NCI-H2196 treated with DMSO at 0.1 percent for 48 hours (cell line): ENCODE measurements around the gene MOXD1.

Experiments used
- DNase-seq: peaks from one replicate; lab custom pipeline; 2025; ENCODE audit not compliant: unreplicated experiment; lab: John Stamatoyannopoulos, UW

MOXD1 gene

DNA sequence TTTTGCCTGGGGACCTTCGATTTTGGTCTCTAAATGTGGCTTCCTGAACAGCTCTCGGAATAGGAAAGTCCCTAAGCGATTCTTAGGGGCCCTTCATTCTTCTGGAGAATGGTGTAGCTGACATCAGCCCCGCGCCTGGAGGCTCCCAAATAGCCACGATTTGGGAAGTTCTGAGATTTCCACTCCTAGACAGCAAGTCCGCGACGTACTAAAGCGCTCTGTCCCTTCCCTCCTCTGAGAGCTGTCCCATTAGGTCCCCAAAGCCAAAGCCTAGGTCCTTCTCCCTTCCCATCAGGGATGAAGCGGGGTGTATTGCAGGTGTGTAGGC, 756 bp downstream of the MOXD1 start:
- no peak for DNase-seq

GRCh38 chr6:132399376-132400074, 1.8 kb downstream of the MOXD1 start:
- no peak for DNase-seq

DNA sequence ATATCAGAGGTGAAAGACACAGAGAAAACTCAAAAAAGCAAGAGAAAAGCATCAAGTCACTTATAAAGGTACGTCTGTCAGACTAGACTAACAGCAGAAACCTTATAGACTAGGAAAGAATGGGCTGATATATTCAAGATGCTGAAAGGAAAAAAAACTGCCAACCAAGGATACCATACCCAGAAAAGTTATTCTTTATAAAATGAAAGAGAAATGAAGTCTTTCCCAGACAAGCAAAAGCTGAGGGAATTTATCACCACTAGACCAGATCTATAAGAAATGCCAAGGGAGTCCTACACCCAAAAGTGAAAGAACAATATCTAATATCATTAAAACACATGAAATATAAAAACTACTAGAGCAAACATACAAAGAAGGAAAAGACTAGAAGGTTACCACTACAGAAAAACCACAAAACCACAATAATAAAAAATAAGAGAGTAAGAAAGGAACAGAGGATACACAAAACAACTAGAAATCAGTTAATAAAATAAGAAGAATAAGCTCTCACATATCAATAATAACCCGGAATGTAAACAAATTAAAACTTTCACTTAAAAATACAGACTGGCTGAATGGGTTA, 6.2 kb downstream of the MOXD1 start:
- DNase-seq: no peak

GRCh38 chr6:132392792-132393191, 8.5 kb downstream of the MOXD1 start:
- DNase-seq: no peak

DNA sequence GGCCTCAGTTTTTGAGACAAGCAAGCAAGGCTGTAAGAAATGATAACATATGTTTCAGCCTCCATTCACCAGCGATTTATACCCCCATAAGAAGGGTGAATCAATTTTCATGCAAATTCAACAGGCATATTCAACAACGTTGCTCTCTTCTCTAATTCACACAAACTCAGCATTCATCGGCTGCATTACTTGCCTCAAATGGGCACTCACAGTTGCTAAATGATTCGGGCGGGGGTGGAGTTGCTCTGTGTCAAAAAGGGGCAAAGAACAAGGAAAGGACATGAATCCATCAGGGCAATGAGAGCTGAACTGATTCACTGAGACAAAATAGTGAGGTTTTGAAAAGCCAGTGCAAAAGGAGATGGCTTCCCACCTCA, 9.0 kb downstream of the MOXD1 start:
- DNase-seq: no peak

- DNase-seq: no peak
Measured at GRCh38 chr6:132391391-132392269, 9.6 kb downstream of the MOXD1 start.

DNA sequence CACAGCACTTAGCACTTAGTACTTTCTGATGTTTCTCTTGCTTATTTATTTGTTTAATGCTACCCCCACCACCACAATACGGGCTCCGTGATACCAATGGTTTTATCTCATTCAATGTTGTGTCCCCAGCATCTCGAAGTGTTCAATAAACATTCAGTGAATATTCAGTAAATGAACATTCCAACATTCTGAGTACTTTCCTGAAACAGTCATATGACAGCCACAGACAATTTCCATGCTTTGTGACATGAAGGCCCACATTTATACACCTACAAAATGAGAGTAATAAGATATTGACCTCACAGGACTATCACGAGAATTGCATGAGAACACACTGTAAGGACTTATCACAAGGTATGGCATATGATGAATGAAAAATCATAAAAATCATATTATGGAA, 10.8 kb downstream of the MOXD1 start:
- DNase-seq: no peak

- DNase-seq: no peak
Measured at GRCh38 chr6:132390017-132390416, 11.3 kb downstream of the MOXD1 start.

- DNase-seq: no peak
Measured at GRCh38 chr6:132388291-132388690, 13.0 kb downstream of the MOXD1 start.

DNA sequence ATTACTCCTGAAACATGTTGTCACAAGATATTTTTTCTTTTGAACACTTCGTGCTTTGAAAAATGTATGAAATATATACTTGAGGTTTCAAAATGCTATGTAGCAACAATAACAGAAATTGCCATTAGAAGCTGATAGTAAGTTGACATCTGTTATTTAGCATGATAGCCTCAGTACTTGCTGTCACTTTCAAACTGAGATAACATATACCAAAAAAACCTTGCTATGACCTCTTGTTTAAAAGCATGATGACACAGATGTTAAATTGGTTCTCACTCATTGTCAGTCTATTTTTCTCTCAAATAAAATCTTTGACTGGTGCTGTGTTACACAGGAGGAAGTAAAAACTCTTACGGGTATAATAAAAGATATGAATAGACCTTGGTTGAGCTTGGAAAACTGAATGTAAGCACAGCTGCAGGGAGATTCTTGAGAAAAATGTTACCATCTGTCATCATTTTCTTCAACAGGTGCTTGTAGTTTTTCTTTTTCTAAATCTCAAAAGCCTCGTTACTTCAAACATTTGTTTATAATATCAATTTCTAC, 18.6 kb downstream of the MOXD1 start:
- DNase-seq: no peak

GRCh38 chr6:132381381-132381780, 19.9 kb downstream of the MOXD1 start:
- DNase-seq: no peak

DNA sequence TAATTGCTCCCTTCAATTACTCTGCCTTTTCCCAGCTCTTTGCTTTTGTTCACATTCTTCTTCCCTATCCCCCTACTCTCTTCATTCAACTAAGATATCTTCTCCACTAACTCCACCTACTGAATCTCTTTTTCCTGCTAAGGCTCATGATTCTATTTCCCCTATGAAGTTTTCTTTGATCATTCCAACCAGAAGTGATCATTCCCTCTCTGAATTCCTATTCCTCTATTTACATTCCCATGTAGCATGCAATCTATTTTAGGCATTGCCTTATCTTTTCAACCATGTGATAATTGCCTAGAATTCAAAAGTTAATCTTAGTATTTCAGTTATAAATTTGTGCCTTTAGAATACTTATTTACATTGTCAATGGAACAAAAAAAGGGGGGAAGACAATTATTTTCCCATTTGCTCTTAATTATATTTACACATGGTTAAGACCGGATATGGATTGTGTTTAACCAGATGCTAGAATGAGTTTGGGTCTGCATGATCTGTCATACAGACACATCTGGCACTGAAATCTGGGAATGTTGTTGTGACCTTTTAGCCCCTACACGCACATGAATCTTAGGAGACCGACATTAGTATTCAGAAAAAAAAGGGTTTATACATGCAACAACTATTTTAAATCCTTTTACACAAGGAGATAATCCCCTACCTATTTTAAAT, 20.8 kb downstream of the MOXD1 start:
- no peak for DNase-seq

DNA sequence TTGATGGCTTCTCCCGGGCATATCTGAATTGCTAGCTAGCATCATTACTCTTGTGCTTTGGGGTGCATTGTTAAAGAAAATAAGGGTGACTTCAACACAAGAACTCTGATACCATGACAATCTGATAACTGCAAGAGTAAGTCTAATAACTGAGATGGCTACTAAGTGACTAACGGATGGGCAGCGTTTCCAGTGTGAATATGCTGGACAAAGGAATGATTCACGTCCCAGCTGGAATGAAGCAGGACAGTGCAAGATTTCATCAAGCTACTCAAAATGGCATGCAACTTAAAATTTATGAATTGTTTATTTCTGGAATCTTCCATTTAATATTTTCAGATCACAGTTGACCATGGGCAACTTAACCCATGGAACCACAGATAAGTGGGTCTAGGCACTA, 31.7 kb downstream of the MOXD1 start:
- DNase-seq: no peak

DNA sequence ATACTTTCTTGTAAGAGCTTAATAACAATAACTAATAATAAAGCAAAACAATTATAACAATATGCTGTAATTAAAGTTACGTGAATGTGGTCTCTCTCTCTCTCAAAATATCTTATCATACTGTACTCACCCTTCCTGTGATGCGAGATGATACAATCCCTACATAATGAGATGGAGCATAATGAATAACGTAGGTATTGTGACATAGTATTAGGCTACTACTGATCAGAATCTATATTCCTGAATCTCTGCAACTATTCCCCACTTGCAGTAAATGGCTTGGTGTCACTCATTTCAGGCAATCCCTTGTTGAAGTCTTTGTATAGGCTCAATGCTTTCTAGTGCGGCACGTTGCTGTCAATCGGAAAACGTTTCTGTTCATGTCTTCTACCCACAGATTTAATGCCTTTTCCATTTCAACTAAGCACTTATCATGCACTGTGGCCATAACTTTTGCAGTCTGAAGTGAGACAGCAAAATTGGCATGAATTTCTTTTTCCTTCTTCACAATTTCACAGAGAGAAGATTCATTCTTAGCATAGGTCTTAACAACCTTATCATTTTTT, 32.3 kb downstream of the MOXD1 start:
- DNase-seq: no peak

GRCh38 chr6:132365281-132365907, 35.9 kb downstream of the MOXD1 start:
- no peak for DNase-seq

- no peak for DNase-seq
Measured at GRCh38 chr6:132364306-132365074, 36.8 kb downstream of the MOXD1 start.

GRCh38 chr6:132362442-132363185, 38.7 kb downstream of the MOXD1 start:
- no peak for DNase-seq

GRCh38 chr6:132361101-132361500, 40.2 kb downstream of the MOXD1 start:
- no peak for DNase-seq

DNA sequence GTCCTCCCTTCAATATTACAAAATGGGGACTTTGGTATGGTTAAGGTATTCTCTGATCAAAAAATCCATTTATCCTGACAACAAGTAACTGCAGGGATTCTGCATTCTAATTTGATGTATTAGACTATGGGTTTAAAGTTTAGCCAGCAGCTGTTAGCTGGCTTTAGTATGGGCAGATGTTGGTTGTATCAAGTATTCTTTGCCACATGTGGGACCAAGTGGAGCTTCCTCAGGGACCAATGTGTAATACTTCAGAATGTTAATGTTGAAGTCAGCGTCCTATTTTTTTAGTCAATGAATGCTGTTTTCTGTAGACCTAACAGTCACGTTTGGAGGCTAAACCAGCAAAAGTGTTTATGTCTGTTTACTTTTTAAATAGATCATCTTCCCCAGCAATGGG, 41.4 kb downstream of the MOXD1 start:
- DNase-seq: no peak
